IgD-negative memory B cell (primary cell): ENCODE results near the gene PXMP4. TPM values are rescaled to one million over a fixed set of nuclear protein-coding genes. Genes with fewer than 3 reads are reported as not detected.

ENCODE experiments used
- H3K27ac Mint-ChIP-seq, 3 donors: one replicate each; pipeline ENCODE4 v1.8.0; 2020 to 2022; ENCODE audit warnings: mild to moderate bottlenecking in 3 of 3, mixed read lengths in 3 of 3, moderate library complexity in 1 of 3
- H3K27me3 Mint-ChIP-seq: one replicate; pipeline ENCODE4 v1.8.0; 2021; ENCODE audit warnings: mixed read lengths
- H3K36me3 Mint-ChIP-seq: one replicate; pipeline ENCODE4 v1.8.0; 2020; ENCODE audit warnings: mild to moderate bottlenecking, mixed read lengths
- H3K4me1 Mint-ChIP-seq, 3 donors: one replicate each; pipeline ENCODE4 v1.8.0; 2020 to 2022; ENCODE audit warnings: mixed read lengths in 3 of 3, mild to moderate bottlenecking in 1 of 3
- H3K4me3 Mint-ChIP-seq, 4 donors: one replicate each; pipeline ENCODE4 v1.8.0; 2020 to 2022; ENCODE audit warnings: mild to moderate bottlenecking in 4 of 4, mixed read lengths in 4 of 4, moderate library complexity in 3 of 4
- H3K9me3 Mint-ChIP-seq, 3 donors: one replicate each; pipeline ENCODE4 v1.8.0; 2020 to 2021; ENCODE audit warnings: mixed read lengths in 3 of 3, mild to moderate bottlenecking in 1 of 3
- polyA plus RNA-seq: library from polyadenylated mRNA; unstranded; fragments of 300-500 nt; fragmentation: Illumina TruSeq; gene quantifications from one replicate; pipeline ENCODE4 v1.2.3, GENCODE V29; 2021

PXMP4 gene
- polyA plus RNA-seq, 1 donor from 2014 or later, result 16.2 TPM

GRCh38 chr20:33687370-33687915, 32.7 kb downstream of the PXMP4 start:
- Mint-ChIP-seq H3K4me3 (peak overlapping the region in 2 of 4 donors; percentile 37 to 60), H3K36me3 (peaks cover 2% of the 10 kb centered on the region), H3K27me3 (no peaks in the 10 kb centered on the region), H3K4me1 (peaks cover 9 to 18% (median 13%) of the 10 kb centered on the region in 3 donors), H3K9me3 (no peaks in the 10 kb centered on the region), H3K27ac (peak overlapping the region in 2 of 3 donors; percentile 59 to 76)

- no peaks in the 10 kb centered on the region for H3K9me3 Mint-ChIP-seq
These were observed 33.1 kb downstream of the PXMP4 start for GRCh38 chr20:33686984-33687366.

GRCh38 chr20:33686100-33686983, 33.8 kb downstream of the PXMP4 start, which contains the start of gene E2F1:
TSS of gene E2F1 (minus strand) at chr20:33686385. CDS start at chr20:33686264, 121 bp downstream.
- Mint-ChIP-seq H3K36me3 (peaks cover 2% of the 10 kb centered on the region), H3K9me3 (no peaks in the 10 kb centered on the region), H3K4me3 (peak within 1 kb of the TSS; percentile 81 to 94 (median 92)), H3K4me1 (peaks cover 9 to 20% (median 14%) of the 10 kb centered on the region in 3 donors), H3K27me3 (no peaks in the 10 kb centered on the region), H3K27ac (peak within 1 kb of the TSS; percentile 88 to 94 (median 92))

More at GRCh38 chr20:33686984-33687366, 33.1 kb downstream of the PXMP4 start:
- Mint-ChIP-seq H3K27me3 (no peaks in the 10 kb centered on the region), H3K4me3 (peak overlapping the region; percentile 60 to 93 (median 80)), H3K36me3 (peaks cover 2% of the 10 kb centered on the region), H3K27ac (peak overlapping the region; percentile 16 to 88 (median 76)), H3K4me1 (peaks cover 9 to 18% (median 13%) of the 10 kb centered on the region in 3 donors)

GRCh38 chr20:33685328-33686099, 34.6 kb downstream of the PXMP4 start:
- Mint-ChIP-seq H3K27me3 (no peaks in the 10 kb centered on the region), H3K36me3 (peaks cover 2% of the 10 kb centered on the region), H3K9me3 (no peaks in the 10 kb centered on the region), H3K4me1 (peaks cover 16 to 22% (median 18%) of the 10 kb centered on the region in 3 donors), H3K4me3 (peak overlapping the region; percentile 81 to 94 (median 91)), H3K27ac (peak overlapping the region; percentile 86 to 94 (median 92))

GRCh38 chr20:33684533-33685327, 35.4 kb downstream of the PXMP4 start:
- no peaks in the 10 kb centered on the region for H3K27me3 Mint-ChIP-seq
- peak overlapping the region; percentile 86 to 94 (median 92) for H3K27ac Mint-ChIP-seq
- H3K9me3 Mint-ChIP-seq, result no peaks in the 10 kb centered on the region
- H3K36me3 Mint-ChIP-seq, result peaks cover 2% of the 10 kb centered on the region
- H3K4me1 Mint-ChIP-seq, result peaks cover 19 to 25% (median 20%) of the 10 kb centered on the region in 3 donors
- peak overlapping the region; percentile 42 to 94 (median 91) for H3K4me3 Mint-ChIP-seq

GRCh38 chr20:33681728-33682353, 38.3 kb downstream of the PXMP4 start:
- no peaks in the 10 kb centered on the region for H3K27me3 Mint-ChIP-seq
- H3K27ac Mint-ChIP-seq, result peak overlapping the region in 1 of 3 donors; percentile 34
- H3K36me3 Mint-ChIP-seq, result peaks cover 2% of the 10 kb centered on the region
- no peak overlapping the region for H3K4me3 Mint-ChIP-seq
- H3K9me3 Mint-ChIP-seq, result no peaks in the 10 kb centered on the region
- H3K4me1 Mint-ChIP-seq, result peaks cover 31 to 33% (median 31%) of the 10 kb centered on the region in 3 donors

- peaks cover 29 to 31% (median 31%) of the 10 kb centered on the region in 3 donors for H3K4me1 Mint-ChIP-seq
- peaks cover 2% of the 10 kb centered on the region for H3K36me3 Mint-ChIP-seq
- no peaks in the 10 kb centered on the region for H3K27me3 Mint-ChIP-seq
- peak overlapping the region in 1 of 3 donors; percentile 80 for H3K27ac Mint-ChIP-seq
- H3K9me3 Mint-ChIP-seq, result no peaks in the 10 kb centered on the region
- H3K4me3 Mint-ChIP-seq, result peak overlapping the region in 1 of 4 donors; percentile 57
These were observed 38.8 kb downstream of the PXMP4 start for GRCh38 chr20:33681288-33681687.

- H3K9me3 Mint-ChIP-seq, result no peaks in the 10 kb centered on the region
- peak overlapping the region in 1 of 4 donors; percentile 57 for H3K4me3 Mint-ChIP-seq
- peak overlapping the region in 1 of 3 donors; percentile 80 for H3K27ac Mint-ChIP-seq
- H3K27me3 Mint-ChIP-seq, result no peaks in the 10 kb centered on the region
- peaks cover 2% of the 10 kb centered on the region for H3K36me3 Mint-ChIP-seq
- peaks cover 29 to 31% (median 31%) of the 10 kb centered on the region in 3 donors for H3K4me1 Mint-ChIP-seq
These were observed 39.4 kb downstream of the PXMP4 start for GRCh38 chr20:33680686-33681085.

GRCh38 chr20:33679758-33680485, 40.2 kb downstream of the PXMP4 start:
- Mint-ChIP-seq H3K4me3 (peak overlapping the region in 3 of 4 donors; percentile 36 to 72 (median 71)), H3K36me3 (peaks cover under 1% of the 10 kb centered on the region), H3K27ac (peak overlapping the region; percentile 52 to 92 (median 88)), H3K27me3 (no peaks in the 10 kb centered on the region), H3K9me3 (no peaks in the 10 kb centered on the region), H3K4me1 (peaks cover 26 to 29% (median 27%) of the 10 kb centered on the region in 3 donors)

- Mint-ChIP-seq H3K36me3 (no peaks in the 10 kb centered on the region), H3K4me3 (peak overlapping the region in 1 of 4 donors; percentile 40), H3K4me1 (peaks cover 24 to 30% (median 25%) of the 10 kb centered on the region in 3 donors), H3K27me3 (no peaks in the 10 kb centered on the region), H3K9me3 (no peaks in the 10 kb centered on the region), H3K27ac (no peak overlapping the region)
These were observed 42.0 kb downstream of the PXMP4 start for GRCh38 chr20:33677991-33678702.

GRCh38 chr20:33676652-33677645, 43.2 kb downstream of the PXMP4 start:
- H3K4me1 Mint-ChIP-seq, result peaks cover 26 to 27% (median 26%) of the 10 kb centered on the region in 3 donors
- no peaks in the 10 kb centered on the region for H3K27me3 Mint-ChIP-seq
- no peaks in the 10 kb centered on the region for H3K9me3 Mint-ChIP-seq
- H3K36me3 Mint-ChIP-seq, result no peaks in the 10 kb centered on the region
- H3K27ac Mint-ChIP-seq, result peak overlapping the region in 1 of 3 donors; percentile 56
- H3K4me3 Mint-ChIP-seq, result peak overlapping the region in 2 of 4 donors; percentile 45 to 48
